ENCODE results near the gene AGAP1. TPM values are rescaled to one million over a fixed set of nuclear protein-coding genes. Genes with fewer than 3 reads are reported as not detected.

Gene AGAP1
- total and polyA plus RNA-seq, 4 donors: 2.0 to 8.5 (median 5.4) TPM

DNA sequence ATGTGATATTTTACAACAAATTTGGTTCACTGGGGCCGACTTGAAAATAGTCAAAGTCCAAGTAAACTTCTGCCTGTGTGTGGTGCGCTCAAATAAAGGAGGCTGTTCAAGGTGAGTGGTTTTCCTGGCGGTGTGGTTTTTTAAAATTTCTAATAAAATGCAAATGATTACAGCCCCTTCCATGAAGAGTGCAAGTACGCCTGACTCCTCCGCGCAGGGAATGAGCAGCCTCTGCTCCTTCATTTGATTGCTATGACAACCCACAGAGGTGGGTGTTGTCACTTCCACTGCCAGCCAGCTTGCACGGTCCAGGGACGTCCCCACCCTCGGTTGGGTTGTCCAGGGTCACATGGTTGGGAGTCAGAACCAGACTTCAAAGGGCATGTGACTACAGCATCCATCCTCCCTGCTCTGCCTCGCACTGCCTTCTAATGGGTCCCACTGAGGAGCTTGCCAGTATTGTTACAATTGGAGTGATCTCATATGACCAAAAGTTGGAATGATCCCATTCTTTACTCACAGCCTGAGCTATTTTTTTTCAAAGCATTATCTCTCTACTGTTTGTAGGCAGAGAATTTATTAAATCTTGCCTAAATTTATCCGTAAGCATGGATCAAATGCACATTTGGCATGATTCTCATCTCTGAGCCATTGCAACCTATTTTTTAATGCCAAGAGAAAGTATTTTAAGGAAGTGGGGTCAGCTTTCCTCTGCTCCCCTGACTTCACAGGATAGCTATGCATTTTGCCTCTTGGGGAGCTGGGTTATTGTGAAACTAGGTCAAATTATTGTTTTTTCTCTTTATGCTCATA, 121.3 kb downstream of the AGAP1 start:
- no peaks in the 10 kb centered on the region for H3K27me3 ChIP-seq (ENCODE audit: control insufficient read depth in 4 of 4, insufficient read depth in 4 of 4, low read length in 3 of 4)
- no peak overlapping the region for H3K27ac ChIP-seq (ENCODE audit: low read depth in 1 of 2, low read length in 2 of 2)
- peaks cover 4 to 15% (median 10%) of the 10 kb centered on the region in 4 donors for H3K4me1 ChIP-seq (ENCODE audit: control insufficient read depth in 4 of 4, insufficient read depth in 4 of 4, low read length in 3 of 4)
- H3K9ac ChIP-seq (ENCODE audit: low read depth in 1 of 2, low read length in 2 of 2): no peak overlapping the region
- H3K9me3 ChIP-seq (ENCODE audit: control insufficient read depth in 4 of 4, low read length in 3 of 4): no peaks in the 10 kb centered on the region
- no peaks in the 10 kb centered on the region for H3K36me3 ChIP-seq (ENCODE audit: control insufficient read depth in 4 of 4, insufficient read depth in 3 of 4, low read depth in 1 of 4, low read length in 3 of 4)
- H3K4me3 ChIP-seq (ENCODE audit: low read depth in 1 of 3, low read length in 3 of 3): no peak overlapping the region
- TF ChIP-seq, protein P1, sequence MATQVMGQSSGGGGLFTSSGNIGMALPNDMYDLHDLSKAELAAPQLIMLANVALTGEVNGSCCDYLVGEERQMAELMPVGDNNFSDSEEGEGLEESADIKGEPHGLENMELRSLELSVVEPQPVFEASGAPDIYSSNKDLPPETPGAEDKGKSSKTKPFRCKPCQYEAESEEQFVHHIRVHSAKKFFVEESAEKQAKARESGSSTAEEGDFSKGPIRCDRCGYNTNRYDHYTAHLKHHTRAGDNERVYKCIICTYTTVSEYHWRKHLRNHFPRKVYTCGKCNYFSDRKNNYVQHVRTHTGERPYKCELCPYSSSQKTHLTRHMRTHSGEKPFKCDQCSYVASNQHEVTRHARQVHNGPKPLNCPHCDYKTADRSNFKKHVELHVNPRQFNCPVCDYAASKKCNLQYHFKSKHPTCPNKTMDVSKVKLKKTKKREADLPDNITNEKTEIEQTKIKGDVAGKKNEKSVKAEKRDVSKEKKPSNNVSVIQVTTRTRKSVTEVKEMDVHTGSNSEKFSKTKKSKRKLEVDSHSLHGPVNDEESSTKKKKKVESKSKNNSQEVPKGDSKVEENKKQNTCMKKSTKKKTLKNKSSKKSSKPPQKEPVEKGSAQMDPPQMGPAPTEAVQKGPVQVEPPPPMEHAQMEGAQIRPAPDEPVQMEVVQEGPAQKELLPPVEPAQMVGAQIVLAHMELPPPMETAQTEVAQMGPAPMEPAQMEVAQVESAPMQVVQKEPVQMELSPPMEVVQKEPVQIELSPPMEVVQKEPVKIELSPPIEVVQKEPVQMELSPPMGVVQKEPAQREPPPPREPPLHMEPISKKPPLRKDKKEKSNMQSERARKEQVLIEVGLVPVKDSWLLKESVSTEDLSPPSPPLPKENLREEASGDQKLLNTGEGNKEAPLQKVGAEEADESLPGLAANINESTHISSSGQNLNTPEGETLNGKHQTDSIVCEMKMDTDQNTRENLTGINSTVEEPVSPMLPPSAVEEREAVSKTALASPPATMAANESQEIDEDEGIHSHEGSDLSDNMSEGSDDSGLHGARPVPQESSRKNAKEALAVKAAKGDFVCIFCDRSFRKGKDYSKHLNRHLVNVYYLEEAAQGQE (IDR thresholded peaks at IDR 0.05): no peak
- TF ChIP-seq SP1 (IDR thresholded peaks at IDR 0.05) (peak; percentile 8), FOXA2 (IDR thresholded peaks at IDR 0.05) (no peak), HNF4A (conservative IDR thresholded peaks at IDR 0.05) (peak; percentile 43 to 56), ZBTB33 (IDR thresholded peaks at IDR 0.05) (no peak), CTCF (IDR thresholded peaks at IDR 0.05; ENCODE audit: low read depth, low read length, missing input control) (no peak), ATF3 (IDR thresholded peaks at IDR 0.05) (no peak), RXRA (IDR thresholded peaks at IDR 0.05) (no peak), FOXA1 (IDR thresholded peaks at IDR 0.05) (no peak), NR2F2 (IDR thresholded peaks at IDR 0.05) (no peak)
- TF ChIP-seq, protein P2, sequence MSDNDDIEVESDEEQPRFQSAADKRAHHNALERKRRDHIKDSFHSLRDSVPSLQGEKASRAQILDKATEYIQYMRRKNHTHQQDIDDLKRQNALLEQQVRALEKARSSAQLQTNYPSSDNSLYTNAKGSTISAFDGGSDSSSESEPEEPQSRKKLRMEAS (IDR thresholded peaks at IDR 0.05): no peak
- no peak for DNase-seq (ENCODE audit: low spot score)
- WGBS: 52% methylated on average over 11 of the region's 11 CpGs

DNA sequence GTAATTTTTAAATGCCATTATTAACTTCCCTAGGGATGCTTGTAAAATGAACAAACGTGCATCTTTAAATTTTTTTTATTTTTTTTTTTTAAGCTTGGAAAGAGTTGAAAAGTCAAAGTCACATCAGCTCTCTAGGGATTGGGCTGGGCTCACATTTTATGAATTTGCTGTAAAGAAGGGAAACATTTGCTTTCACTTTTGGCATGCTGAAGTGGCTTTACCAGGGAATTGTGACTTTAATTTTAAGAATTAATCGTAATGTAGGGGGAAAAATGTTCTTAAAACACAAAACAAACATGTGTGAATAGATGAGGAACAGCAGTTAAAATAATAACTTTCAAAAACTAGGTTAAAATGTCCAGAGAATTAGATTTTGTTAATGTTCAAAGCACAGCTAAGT, 123.0 kb downstream of the AGAP1 start:
- Histone ChIP-seq H3K27ac (ENCODE audit: low read depth in 1 of 2, low read length in 2 of 2) (no peak overlapping the region), H3K9me3 (ENCODE audit: control insufficient read depth in 4 of 4, low read length in 3 of 4) (no peaks in the 10 kb centered on the region), H3K4me3 (ENCODE audit: low read depth in 1 of 3, low read length in 3 of 3) (no peak overlapping the region), H3K27me3 (ENCODE audit: control insufficient read depth in 4 of 4, insufficient read depth in 4 of 4, low read length in 3 of 4) (no peaks in the 10 kb centered on the region), H3K4me1 (ENCODE audit: control insufficient read depth in 4 of 4, insufficient read depth in 4 of 4, low read length in 3 of 4) (peaks cover 4 to 12% (median 8%) of the 10 kb centered on the region in 4 donors), H3K36me3 (ENCODE audit: control insufficient read depth in 4 of 4, insufficient read depth in 3 of 4, low read depth in 1 of 4, low read length in 3 of 4) (no peaks in the 10 kb centered on the region), H3K9ac (ENCODE audit: low read depth in 1 of 2, low read length in 2 of 2) (no peak overlapping the region)
- no peak for DNase-seq (ENCODE audit: low spot score)
- 84% methylated on average over 2 of the region's 2 CpGs for WGBS
- no peak for TF ChIP-seq HNF4G (IDR thresholded peaks at IDR 0.05)
- TF ChIP-seq, protein P1 (IDR thresholded peaks at IDR 0.05): no peak
- no peak for TF ChIP-seq NR2F2 (IDR thresholded peaks at IDR 0.05)
- no peak for TF ChIP-seq ZBTB33 (IDR thresholded peaks at IDR 0.05)
- no peak for TF ChIP-seq YY1 (IDR thresholded peaks at IDR 0.05)
- TF ChIP-seq GABPA (IDR thresholded peaks at IDR 0.05 in 1 of 2, conservative IDR thresholded peaks at IDR 0.05 in 1 of 2): no peak
- TF ChIP-seq HNF4A (conservative IDR thresholded peaks at IDR 0.05): no peak
- TF ChIP-seq, protein P2 (IDR thresholded peaks at IDR 0.05): no peak
- TF ChIP-seq RXRA (IDR thresholded peaks at IDR 0.05): no peak
- TF ChIP-seq EGR1 (IDR thresholded peaks at IDR 0.05; ENCODE audit: low read depth in 2 of 2): no peak
- TF ChIP-seq RAD21 (IDR thresholded peaks at IDR 0.05): no peak
- TF ChIP-seq FOXA1 (IDR thresholded peaks at IDR 0.05): no peak

Data from liver (tissue), 9 donors.